Measurements from ENCODE around the gene RAI1.
"Not testable (repeated sequence)": the region's sequence is repeated elsewhere in the genome, so short reads cannot be mapped to it uniquely, and the experiment has no call there.

The RAI1 gene

GRCh38 chr17:17681187-17681743 is at the start of gene RAI1:
RAI1 (plus strand) TSS chr17:17681458; CDS start chr17:17792949, 111,491 bp downstream.
- H3K36me3 ChIP-seq (ENCODE audit: insufficient read depth, low read length), result no peaks in the 10 kb centered on the region
- peaks cover 33% of the 10 kb centered on the region for H3K4me1 ChIP-seq (ENCODE audit: insufficient read depth, low read length)
- H3K27me3 ChIP-seq (ENCODE audit: insufficient read depth, low read length), result no peaks in the 10 kb centered on the region
- peak within 1 kb of the TSS; percentile 66 for H3K4me3 ChIP-seq (ENCODE audit: low read length)
- no peak within 1 kb of the TSS for H2AFZ ChIP-seq (ENCODE audit: low read depth, low read length)
- no peaks in the 10 kb centered on the region for H3K9me3 ChIP-seq (ENCODE audit: low read length)

- not testable (repeated sequence) for H3K27me3 ChIP-seq (ENCODE audit: insufficient read depth, low read length); H3K4me3 ChIP-seq (ENCODE audit: low read length); H3K4me1 ChIP-seq (ENCODE audit: insufficient read depth, low read length); H3K9me3 ChIP-seq (ENCODE audit: low read length); H2AFZ ChIP-seq (ENCODE audit: low read depth, low read length); H3K36me3 ChIP-seq (ENCODE audit: insufficient read depth, low read length)
Observed at GRCh38 chr17:17632690-17633089, 48.6 kb upstream of the RAI1 start.

GRCh38 chr17:17633310-17633709 is 47.9 kb upstream of the RAI1 start:
- H3K9me3 ChIP-seq (ENCODE audit: low read length), result no peaks in the 10 kb centered on the region
- no peak overlapping the region for H2AFZ ChIP-seq (ENCODE audit: low read depth, low read length)
- H3K4me1 ChIP-seq (ENCODE audit: insufficient read depth, low read length), result no peaks in the 10 kb centered on the region
- H3K4me3 ChIP-seq (ENCODE audit: low read length), result no peak overlapping the region
- H3K27me3 ChIP-seq (ENCODE audit: insufficient read depth, low read length), result no peaks in the 10 kb centered on the region
- H3K36me3 ChIP-seq (ENCODE audit: insufficient read depth, low read length), result no peaks in the 10 kb centered on the region

GRCh38 chr17:17635126-17635525 is 46.1 kb upstream of the RAI1 start:
- H2AFZ ChIP-seq (ENCODE audit: low read depth, low read length), result no peak overlapping the region
- H3K36me3 ChIP-seq (ENCODE audit: insufficient read depth, low read length), result no peaks in the 10 kb centered on the region
- no peaks in the 10 kb centered on the region for H3K27me3 ChIP-seq (ENCODE audit: insufficient read depth, low read length)
- no peaks in the 10 kb centered on the region for H3K9me3 ChIP-seq (ENCODE audit: low read length)
- no peaks in the 10 kb centered on the region for H3K4me1 ChIP-seq (ENCODE audit: insufficient read depth, low read length)
- no peak overlapping the region for H3K4me3 ChIP-seq (ENCODE audit: low read length)

- not testable (repeated sequence) for H3K27me3 ChIP-seq (ENCODE audit: insufficient read depth, low read length); H3K36me3 ChIP-seq (ENCODE audit: insufficient read depth, low read length); H3K4me3 ChIP-seq (ENCODE audit: low read length)
Observed at GRCh38 chr17:17635537-17636271, 45.6 kb upstream of the RAI1 start.

GRCh38 chr17:17636272-17636885 is 44.9 kb upstream of the RAI1 start:
- H3K36me3 ChIP-seq (ENCODE audit: insufficient read depth, low read length), result no peaks in the 10 kb centered on the region
- H2AFZ ChIP-seq (ENCODE audit: low read depth, low read length), result no peak overlapping the region
- no peaks in the 10 kb centered on the region for H3K9me3 ChIP-seq (ENCODE audit: low read length)
- H3K4me1 ChIP-seq (ENCODE audit: insufficient read depth, low read length), result no peaks in the 10 kb centered on the region
- H3K4me3 ChIP-seq (ENCODE audit: low read length), result no peak overlapping the region
- H3K27me3 ChIP-seq (ENCODE audit: insufficient read depth, low read length), result no peaks in the 10 kb centered on the region

More at GRCh38 chr17:17635537-17636271, 45.6 kb upstream of the RAI1 start:
- not testable (repeated sequence) for H3K4me1 ChIP-seq (ENCODE audit: insufficient read depth, low read length); H2AFZ ChIP-seq (ENCODE audit: low read depth, low read length); H3K9me3 ChIP-seq (ENCODE audit: low read length)

GRCh38 chr17:17638467-17638866 is 42.8 kb upstream of the RAI1 start:
- H3K27me3 ChIP-seq (ENCODE audit: insufficient read depth, low read length), result no peaks in the 10 kb centered on the region
- no peak overlapping the region for H2AFZ ChIP-seq (ENCODE audit: low read depth, low read length)
- no peaks in the 10 kb centered on the region for H3K4me1 ChIP-seq (ENCODE audit: insufficient read depth, low read length)
- H3K36me3 ChIP-seq (ENCODE audit: insufficient read depth, low read length), result no peaks in the 10 kb centered on the region
- H3K4me3 ChIP-seq (ENCODE audit: low read length), result no peak overlapping the region
- H3K9me3 ChIP-seq (ENCODE audit: low read length), result no peaks in the 10 kb centered on the region

GRCh38 chr17:17639661-17640270 is 41.5 kb upstream of the RAI1 start:
- H3K4me1 ChIP-seq (ENCODE audit: insufficient read depth, low read length); H3K27me3 ChIP-seq (ENCODE audit: insufficient read depth, low read length); H3K36me3 ChIP-seq (ENCODE audit: insufficient read depth, low read length); H2AFZ ChIP-seq (ENCODE audit: low read depth, low read length); H3K9me3 ChIP-seq (ENCODE audit: low read length); H3K4me3 ChIP-seq (ENCODE audit: low read length): not testable (repeated sequence)

GRCh38 chr17:17641621-17642409 is 39.4 kb upstream of the RAI1 start:
- Histone ChIP-seq H2AFZ (ENCODE audit: low read depth, low read length) (no peak overlapping the region), H3K9me3 (ENCODE audit: low read length) (peaks cover 4% of the 10 kb centered on the region), H3K4me1 (ENCODE audit: insufficient read depth, low read length) (no peaks in the 10 kb centered on the region), H3K27me3 (ENCODE audit: insufficient read depth, low read length) (no peaks in the 10 kb centered on the region), H3K4me3 (ENCODE audit: low read length) (no peak overlapping the region), H3K36me3 (ENCODE audit: insufficient read depth, low read length) (no peaks in the 10 kb centered on the region)

- not testable (repeated sequence) for H3K4me3 ChIP-seq (ENCODE audit: low read length); H3K4me1 ChIP-seq (ENCODE audit: insufficient read depth, low read length); H3K9me3 ChIP-seq (ENCODE audit: low read length); H2AFZ ChIP-seq (ENCODE audit: low read depth, low read length); H3K36me3 ChIP-seq (ENCODE audit: insufficient read depth, low read length); H3K27me3 ChIP-seq (ENCODE audit: insufficient read depth, low read length)
Observed at GRCh38 chr17:17645148-17645547, 36.1 kb upstream of the RAI1 start.

- Histone ChIP-seq H3K4me3 (ENCODE audit: low read length) (no peak overlapping the region), H3K9me3 (ENCODE audit: low read length) (peaks cover 4% of the 10 kb centered on the region), H3K36me3 (ENCODE audit: insufficient read depth, low read length) (no peaks in the 10 kb centered on the region), H3K4me1 (ENCODE audit: insufficient read depth, low read length) (no peaks in the 10 kb centered on the region), H3K27me3 (ENCODE audit: insufficient read depth, low read length) (no peaks in the 10 kb centered on the region), H2AFZ (ENCODE audit: low read depth, low read length) (no peak overlapping the region)
Observed at GRCh38 chr17:17645961-17646360, 35.3 kb upstream of the RAI1 start.

GRCh38 chr17:17647524-17648178 is 33.6 kb upstream of the RAI1 start:
- H3K4me1 ChIP-seq (ENCODE audit: insufficient read depth, low read length), result no peaks in the 10 kb centered on the region
- H3K36me3 ChIP-seq (ENCODE audit: insufficient read depth, low read length), result no peaks in the 10 kb centered on the region
- no peak overlapping the region for H3K4me3 ChIP-seq (ENCODE audit: low read length)
- no peak overlapping the region for H2AFZ ChIP-seq (ENCODE audit: low read depth, low read length)
- H3K9me3 ChIP-seq (ENCODE audit: low read length), result peaks cover 4% of the 10 kb centered on the region
- no peaks in the 10 kb centered on the region for H3K27me3 ChIP-seq (ENCODE audit: insufficient read depth, low read length)

Data from neuron (in vitro differentiated cells).